Measurements from ENCODE around the gene HIF1AN. TPM values are rescaled to one million over a fixed set of nuclear protein-coding genes. Genes with fewer than 3 reads are reported as not detected.
"Not testable (repeated sequence)": the region's sequence is repeated elsewhere in the genome, so short reads cannot be mapped to it uniquely, and the experiment has no call there.

HIF1AN gene
- polyA plus RNA-seq, 4 donors: 38.9 to 46.0 (median 45.1) TPM

DNA sequence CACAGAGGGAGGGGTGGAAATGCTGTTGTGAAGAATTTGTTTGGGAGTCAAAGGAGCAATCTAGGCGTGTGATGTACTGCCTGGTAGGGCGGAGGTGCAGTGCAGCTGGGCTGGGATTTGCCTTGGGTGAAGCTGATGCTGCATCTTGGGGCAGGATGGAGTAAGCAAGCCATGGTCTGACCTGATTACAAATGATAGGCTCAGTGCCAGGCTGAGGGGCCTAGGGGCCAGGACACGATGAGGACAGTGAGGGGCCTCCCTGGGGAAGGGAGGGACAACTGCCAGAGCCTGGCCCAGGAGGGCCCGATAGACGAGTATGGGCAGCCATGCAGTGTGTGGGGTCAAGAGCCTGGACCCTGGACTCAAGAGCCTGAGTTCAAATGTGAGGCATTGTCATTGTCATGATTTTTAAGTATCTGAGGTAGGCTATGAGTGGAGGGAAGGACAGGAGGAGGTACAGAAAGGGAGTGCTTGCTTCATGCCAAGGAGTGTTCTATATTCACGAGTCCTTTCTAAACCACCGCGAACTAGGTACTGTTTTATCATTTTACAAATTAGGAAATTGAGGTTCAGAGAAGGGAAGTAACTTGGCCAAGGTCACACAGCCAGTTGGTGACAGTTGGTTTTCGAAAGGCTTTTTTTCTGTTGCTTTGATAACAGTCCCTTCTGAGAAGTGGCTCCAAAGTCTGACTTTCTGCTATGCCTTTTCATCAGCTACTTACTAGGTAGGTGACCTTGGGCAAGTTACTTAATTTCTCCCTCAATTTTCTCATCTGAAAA lies 29.7 kb downstream of the HIF1AN start:
- DNase-seq (ENCODE audit: low read depth in 4 of 4, low spot score in 3 of 4): no peak

DNA sequence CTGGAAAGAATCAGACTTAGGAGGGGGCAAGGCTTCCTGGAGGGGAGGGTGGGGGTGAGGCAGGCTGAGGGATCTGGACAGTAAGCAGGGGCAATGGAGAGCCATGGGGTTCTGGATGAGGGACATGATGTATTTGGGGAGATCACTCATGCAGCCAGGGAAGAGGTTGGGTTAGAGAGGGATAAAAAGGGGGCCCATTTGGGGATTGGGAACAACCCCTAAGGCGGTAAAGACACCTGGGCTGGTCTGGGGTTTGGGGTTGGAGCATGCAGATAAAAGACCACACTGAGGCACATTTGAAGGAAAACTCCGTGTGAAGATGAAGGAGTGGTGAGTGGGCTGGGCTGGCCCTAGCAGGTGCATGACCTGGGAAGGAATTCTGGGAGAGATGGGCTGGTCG lies 30.8 kb downstream of the HIF1AN start:
- no peak for DNase-seq (ENCODE audit: low read depth in 4 of 4, low spot score in 3 of 4)

DNA sequence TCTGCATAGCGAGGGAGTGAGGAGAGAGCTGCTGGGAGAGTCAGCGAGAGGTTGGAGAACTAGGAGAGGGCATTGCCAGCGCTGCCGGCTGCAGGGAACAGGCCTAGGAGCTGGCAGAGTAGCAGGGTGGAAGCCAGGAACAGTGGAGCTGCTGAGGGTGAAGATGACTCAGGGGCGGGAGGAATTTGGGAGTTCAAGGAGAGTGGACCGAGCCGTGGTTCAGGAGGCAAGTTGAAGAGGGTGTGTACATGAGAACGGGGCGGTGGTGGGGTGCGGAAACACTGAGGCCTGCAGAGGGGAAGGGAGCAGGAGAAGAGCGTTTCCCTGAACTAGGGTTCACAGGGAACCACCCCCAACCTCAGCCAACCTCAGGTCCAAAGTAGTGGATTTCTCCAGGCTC lies 31.5 kb downstream of the HIF1AN start:
- no peak for DNase-seq (ENCODE audit: low read depth in 4 of 4, low spot score in 3 of 4)

DNA sequence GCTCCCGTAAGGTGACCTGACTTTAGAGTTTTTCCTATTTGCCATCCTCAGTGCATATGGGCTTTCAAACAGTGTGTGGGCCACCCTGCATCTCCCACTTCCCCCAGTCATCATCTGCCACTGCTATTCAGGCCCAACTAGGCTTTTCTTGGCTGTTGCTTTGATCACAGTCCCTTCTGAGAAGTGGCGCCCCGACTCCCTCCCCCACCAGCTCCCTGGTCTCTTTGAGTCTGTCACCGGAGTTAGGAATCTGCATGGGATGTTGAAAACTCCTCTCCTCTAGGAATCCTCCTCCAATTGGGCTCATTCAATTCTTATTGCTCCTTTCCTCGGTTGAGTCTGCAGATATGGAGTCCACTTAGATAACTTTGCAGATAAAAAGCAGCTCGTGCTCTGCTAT lies 32.1 kb downstream of the HIF1AN start:
- DNase-seq (ENCODE audit: low read depth in 4 of 4, low spot score in 3 of 4): no peak

DNA sequence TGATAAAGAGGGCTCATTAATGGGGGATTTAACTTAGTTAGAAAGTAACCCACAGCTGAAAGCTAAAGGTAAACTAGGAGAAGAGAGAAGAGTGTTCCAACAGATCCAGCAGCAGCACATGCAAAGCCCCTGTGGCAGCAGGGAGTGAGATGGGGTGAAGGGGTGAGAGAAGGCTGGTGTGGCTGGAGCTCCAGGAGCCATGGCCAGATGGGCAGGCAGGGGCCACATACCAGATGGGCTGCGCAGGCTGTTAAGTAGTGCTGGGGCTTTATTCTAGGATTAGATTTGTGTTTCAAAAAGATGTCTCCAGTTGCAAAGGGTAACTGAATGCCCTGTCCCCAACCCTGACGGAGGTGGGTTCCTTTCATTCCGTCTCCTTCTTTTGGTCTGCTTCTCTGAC lies 33.2 kb downstream of the HIF1AN start:
- no peak for DNase-seq (ENCODE audit: low read depth in 4 of 4, low spot score in 3 of 4)

DNA sequence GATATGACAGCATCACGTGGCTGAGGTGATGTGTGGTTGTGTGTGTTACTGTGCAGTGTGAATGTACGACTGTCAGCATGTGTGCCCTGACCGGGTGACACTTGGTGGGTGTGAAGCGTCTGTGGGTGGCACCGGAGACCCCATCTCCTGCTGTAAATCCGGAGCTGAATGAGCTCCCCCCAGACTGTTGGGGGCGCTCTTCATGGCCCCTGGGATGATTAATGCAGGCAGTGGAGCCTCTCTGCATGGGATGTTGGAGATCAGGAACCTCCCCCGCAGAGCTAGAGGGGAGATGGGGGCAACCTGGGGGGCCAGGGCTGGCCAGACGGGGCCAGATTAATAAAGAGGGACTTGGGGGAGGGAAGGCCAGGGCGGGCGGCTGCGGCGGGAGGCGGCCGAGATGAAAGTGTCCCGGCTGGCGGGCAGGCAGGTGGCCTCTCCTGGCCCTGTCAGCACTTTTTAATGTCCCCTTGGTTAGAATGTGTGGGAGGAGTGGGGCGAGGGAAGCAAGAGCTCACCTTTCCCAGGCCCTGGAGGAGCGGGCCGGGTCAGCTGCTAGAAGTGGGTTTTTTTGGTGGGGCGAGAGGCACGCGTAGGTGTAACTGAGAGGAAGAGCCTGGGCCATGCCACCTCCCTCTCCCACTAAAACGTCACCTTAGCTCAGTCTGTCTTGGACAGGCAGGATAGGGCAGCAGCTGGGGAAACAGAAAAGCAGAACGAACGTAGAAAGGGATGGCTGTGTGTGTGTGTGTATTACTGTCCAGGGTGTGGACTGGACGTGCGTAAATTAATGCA lies 34.1 kb downstream of the HIF1AN start:
- peak in 3 of 4 donors; percentile 52 to 75 (median 70) for DNase-seq (ENCODE audit: low read depth in 4 of 4, low spot score in 3 of 4)

DNA sequence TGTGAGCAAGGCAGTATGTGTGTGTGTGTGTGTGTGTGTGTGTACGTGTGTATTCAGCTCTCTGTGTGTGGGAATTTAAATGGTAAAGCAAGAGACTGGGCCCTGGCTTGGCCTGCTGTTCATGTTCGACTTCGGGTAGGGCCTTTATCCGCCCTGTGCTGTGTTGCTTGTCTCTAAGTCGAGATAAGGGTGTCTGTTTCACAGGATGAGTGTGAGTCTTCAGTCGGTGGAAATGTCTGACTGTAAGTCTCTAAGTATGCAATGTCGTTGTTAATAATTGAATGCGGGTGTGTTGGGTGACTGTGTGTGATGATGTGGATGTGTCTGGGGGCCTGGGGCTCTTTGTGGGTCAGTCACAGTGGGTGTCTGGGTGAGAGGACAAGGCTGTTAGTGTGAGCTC lies 34.8 kb downstream of the HIF1AN start:
- DNase-seq (ENCODE audit: low read depth in 4 of 4, low spot score in 3 of 4): no peak

DNA sequence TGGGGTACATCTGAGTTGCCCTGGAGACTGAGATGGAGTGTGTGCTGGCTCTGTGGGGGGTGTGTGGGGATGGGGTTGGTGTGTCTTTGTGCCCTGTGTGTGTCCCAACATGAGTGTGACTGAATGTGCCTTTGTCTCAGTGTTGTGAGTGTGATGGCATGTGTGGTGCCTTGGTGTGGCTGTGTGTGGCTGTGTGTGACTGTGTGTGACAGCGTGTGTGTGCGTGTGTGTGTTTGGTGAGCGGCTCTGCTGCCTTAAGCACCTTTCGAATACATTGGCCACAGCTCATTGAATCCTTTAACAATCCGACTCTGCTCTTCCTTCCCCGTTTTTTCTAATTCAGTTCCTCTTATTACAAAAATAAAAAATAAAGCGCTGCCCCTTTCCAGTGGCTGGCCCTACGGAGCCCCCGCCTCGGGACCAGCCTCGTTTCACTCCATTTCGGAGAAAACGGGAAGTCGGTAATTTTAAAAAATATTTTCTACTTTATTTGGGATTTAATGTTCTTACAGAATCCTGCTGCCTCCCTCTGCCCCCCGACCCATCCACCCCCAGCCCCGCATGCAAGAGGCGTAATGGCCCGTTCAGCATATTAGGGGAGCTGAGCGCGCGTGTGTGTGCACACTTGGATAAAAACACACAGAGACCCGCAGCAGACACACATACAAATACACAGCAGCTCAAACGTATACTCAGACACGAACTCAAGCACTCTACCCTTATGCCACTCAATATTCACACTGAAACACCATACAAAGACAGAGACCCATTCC lies 35.5 kb downstream of the HIF1AN start:
- no peak for DNase-seq (ENCODE audit: low read depth in 4 of 4, low spot score in 3 of 4)

DNA sequence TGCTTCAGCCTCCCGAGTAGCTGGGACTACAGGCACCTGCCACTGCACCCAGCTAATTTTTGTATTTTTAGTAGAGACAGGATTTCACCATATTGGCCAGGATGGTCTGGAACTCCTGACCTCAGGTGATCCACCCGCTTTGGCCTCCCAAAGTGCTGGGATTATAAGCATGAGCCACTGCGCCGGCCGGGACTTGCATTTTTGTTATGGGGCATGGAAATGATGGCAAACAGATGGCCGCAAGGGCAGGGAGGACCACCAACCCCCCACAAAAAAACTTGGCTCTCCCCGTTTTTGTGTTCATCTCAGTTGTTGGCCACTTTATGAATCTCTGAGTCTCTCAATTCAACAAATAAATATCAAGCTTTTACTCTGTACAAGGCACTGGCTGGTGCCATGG lies 39.4 kb downstream of the HIF1AN start:
- not testable (repeated sequence) for DNase-seq (ENCODE audit: low read depth in 4 of 4, low spot score in 3 of 4)

DNA sequence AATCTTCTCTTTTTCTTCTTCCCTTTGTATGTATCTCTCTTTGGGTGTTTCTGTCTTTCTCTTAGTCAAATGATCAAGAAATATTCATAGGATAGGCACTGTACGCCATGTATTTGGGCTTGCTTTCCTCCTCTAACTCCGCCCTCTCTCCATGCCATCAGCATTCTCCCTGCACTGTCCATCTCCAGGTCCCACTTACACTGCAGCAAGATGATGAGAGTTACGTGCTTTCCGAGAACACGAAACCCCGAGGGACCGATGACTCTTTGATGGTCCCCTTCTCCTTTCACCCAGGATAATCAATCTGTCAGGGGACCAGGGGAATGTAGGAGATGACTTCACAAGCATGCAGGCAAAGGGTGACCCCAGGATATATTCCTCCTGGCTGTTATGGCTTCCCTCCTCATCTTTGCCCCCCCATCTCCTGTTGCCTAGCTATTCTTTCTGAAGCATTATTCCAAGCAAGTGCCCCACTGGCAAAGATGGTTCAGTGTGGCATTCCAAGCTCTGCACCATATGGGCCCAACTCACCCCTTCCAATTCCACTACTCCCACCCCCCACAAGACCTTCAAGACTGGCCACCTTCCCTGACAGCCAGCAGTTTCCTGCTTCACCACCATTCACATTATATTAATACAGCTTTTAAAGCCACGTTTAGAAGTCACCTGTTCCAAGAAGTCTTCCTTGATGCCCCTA lies 40.0 kb downstream of the HIF1AN start:
- DNase-seq (ENCODE audit: low read depth in 4 of 4, low spot score in 3 of 4): no peak

DNA sequence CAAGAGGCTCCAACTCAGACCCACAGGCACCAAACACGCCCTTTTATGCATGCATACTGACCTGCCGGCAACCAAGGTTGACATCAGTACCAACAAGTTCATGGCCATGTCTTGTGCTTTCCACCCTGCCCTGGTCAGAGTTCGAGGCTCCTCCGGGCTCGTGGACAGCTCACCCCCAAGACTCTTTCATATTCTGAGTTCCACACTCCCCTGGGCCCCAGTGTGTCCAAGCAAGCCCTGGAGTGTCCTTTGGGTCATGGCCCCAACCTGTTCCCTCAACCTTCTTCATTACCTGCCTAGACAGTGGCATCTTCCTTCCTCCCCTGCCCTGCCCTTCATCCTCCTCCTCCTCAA lies 40.5 kb downstream of the HIF1AN start:
- DNase-seq (ENCODE audit: low read depth in 4 of 4, low spot score in 3 of 4): no peak

DNA sequence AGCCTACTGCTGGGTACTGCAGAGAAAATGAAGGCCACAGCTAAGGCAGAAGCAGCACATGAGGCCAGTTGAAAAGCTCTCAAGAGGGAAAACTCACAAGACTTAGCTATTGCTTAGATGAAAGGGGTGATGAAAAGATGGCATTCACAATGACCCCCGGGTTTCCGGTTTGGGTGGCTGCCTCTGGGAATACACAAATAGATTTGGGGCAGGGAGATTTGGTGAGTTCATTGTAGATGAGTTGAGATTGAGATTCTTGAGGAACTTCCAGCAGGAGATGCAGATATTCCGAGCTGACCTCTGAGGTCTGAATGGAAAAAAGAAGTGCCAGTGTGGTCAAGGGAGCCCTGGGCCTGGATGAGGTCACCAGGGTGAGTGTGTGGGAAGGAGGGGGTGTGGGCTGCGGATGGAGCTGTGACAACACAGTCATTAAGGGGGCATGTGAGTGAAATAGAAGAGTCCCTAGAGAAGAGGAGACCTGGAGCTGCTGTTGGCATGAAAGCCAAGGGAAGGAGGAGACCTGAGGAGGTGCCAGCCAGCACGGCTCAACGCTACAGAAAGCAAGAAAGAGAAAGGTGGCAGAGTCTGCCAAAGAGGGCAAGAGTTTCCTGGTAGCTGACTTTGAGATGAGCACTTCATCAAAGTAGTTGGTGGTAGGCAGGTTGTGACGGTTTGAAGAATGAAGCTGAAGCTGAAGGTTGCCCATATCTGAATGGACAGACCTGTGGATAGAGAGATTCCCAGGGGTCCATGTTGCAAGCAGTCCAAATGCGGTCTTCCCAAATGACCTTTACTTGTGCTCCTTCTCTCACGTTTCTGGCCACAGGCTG lies 43.7 kb downstream of the HIF1AN start:
- DNase-seq (ENCODE audit: low read depth in 4 of 4, low spot score in 3 of 4): no peak

DNA sequence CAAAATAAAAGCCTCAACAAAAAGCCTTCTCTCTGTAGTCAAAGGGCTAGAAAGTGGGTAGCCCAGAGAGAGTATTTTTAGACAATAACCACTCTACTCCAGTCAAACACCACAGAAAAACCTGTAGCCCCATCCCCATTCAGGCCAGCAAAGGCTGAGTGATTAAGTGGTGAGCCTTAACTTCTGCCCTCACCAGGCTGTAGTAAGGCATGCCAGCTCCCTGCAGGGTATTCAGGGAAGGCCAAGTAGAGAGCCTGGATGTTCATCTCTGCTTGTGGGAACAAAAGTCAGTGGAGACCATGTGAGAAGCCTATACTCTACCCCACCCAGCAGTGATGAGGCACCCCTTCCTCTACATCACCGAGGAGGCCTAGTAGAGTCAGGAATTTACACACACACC lies 51.2 kb downstream of the HIF1AN start:
- no peak for DNase-seq (ENCODE audit: low read depth in 4 of 4, low spot score in 3 of 4)

DNA sequence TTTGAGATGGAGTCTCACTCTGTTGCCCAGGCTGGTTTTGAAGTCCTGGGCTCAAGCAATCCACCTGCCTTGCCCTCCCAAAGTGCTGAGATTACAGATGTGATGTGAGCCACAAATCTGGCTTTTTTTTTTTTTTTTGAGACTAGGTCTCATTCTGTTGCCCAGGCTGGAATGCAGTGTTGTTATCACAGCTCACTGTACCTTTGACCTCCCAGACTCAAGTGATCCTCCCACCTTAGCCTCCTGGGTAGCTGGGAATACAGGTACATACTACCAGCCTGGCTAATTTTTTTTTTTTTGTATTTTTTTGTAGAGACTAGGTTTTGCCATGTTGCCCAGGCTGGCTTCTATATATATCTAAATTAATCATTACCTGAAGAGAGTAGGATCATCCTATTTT lies 62.4 kb downstream of the HIF1AN start:
- no peak for DNase-seq (ENCODE audit: low read depth in 4 of 4, low spot score in 3 of 4)

DNA sequence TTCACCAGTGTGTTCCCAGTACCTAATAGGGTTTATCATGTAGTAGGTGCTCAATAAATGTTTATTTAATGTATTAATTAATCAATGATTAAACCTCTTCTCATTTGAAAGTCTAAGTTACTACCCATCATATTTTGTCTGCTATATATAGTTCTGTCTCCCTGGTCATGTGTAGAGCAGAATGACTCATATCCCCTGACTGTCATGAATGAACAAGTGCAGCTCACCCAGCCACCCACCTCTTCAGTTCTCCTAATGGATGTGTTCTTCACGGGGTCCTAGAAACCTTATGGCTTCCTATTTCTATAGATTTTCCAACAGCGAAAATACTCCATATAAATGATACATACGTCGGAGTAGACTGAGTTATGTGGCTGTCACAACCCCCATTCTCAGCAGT lies 64.5 kb downstream of the HIF1AN start:
- DNase-seq (ENCODE audit: low read depth in 4 of 4, low spot score in 3 of 4): no peak

DNA sequence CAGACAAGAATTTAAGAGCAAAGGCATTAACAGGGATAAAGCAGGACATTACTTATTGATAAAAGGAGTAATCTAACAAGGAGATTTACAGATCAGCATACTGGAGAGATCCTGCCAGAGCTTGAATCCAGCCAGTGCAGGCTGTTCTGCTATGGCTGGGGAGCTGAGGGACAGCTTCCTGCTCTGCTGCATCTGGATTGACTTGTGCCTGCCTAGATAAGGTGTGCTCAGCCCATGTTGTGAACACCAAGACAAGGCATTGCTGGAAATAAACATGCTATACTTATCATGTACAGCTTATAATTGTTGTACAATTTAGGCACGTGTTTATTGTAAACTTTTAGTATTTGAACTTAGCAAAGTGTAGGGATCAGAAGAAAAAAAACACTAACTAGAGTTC lies 71.7 kb downstream of the HIF1AN start:
- DNase-seq (ENCODE audit: low read depth in 4 of 4, low spot score in 3 of 4): no peak

Data from right renal pelvis (tissue), 4 donors.